IPS-20b (cell line): Measurements from ENCODE around the gene PLXND1.

Experiments
- H3K27ac ChIP-seq: one replicate; pipeline ENCODE4 v1.5.1; 2013; ENCODE audit warnings: low read length
- H3K27me3 ChIP-seq: 2 replicates; pipeline ENCODE4 v1.6.1; 2013; ENCODE audit warnings: mild to moderate bottlenecking, low read length, inconsistent platforms; ENCODE audit not compliant: insufficient read depth
- H3K36me3 ChIP-seq: 2 replicates; pipeline ENCODE4 v1.6.1; 2013; ENCODE audit warnings: low read depth, mild to moderate bottlenecking, inconsistent platforms, low read length, moderate library complexity; ENCODE audit not compliant: insufficient read depth
- H3K4me1 ChIP-seq: 2 replicates; pipeline ENCODE4 v1.6.1; 2013; ENCODE audit warnings: mild to moderate bottlenecking, control low read depth, inconsistent platforms, low read length, moderate library complexity; ENCODE audit not compliant: insufficient read depth
- H3K4me3 ChIP-seq: 2 replicates; pipeline ENCODE4 v1.5.1; 2013; ENCODE audit warnings: mild to moderate bottlenecking, low read length, inconsistent platforms
- H3K9ac ChIP-seq: 2 replicates; pipeline ENCODE4 v1.6.1; 2013; ENCODE audit warnings: low read depth, mild to moderate bottlenecking, inconsistent platforms, low read length, moderate library complexity
- H3K9me3 ChIP-seq: 2 replicates; pipeline ENCODE4 v1.6.1; 2013; ENCODE audit warnings: mild to moderate bottlenecking, low read depth, low read length, inconsistent platforms; ENCODE audit not compliant: insufficient read depth

PLXND1 gene

DNA sequence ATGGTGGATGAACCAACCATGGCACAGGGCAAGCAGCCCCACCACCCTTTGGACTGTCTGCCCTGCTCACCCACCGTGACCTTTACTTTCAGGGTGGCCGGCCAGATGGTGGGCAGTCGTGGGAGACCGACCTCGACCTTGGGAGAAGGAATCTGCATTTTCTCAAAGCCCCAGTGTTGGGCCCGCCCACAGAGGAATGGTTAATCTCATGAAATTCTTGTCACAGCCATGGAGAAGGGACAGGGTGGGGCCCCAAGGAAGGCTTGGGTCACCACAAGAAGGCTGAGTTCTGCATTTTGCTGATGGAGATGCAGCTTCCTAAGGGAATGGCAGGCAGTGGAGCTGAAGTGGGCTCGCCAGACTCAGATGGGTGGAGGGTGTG lies 2.9 kb downstream of the PLXND1 start:
- Histone ChIP-seq H3K9ac (no peak overlapping the region), H3K9me3 (no peaks in the 10 kb centered on the region), H3K4me1 (peaks cover 26% of the 10 kb centered on the region), H3K27ac (no peak overlapping the region), H3K4me3 (no peak overlapping the region), H3K36me3 (no peaks in the 10 kb centered on the region), H3K27me3 (peaks cover 44% of the 10 kb centered on the region)

DNA sequence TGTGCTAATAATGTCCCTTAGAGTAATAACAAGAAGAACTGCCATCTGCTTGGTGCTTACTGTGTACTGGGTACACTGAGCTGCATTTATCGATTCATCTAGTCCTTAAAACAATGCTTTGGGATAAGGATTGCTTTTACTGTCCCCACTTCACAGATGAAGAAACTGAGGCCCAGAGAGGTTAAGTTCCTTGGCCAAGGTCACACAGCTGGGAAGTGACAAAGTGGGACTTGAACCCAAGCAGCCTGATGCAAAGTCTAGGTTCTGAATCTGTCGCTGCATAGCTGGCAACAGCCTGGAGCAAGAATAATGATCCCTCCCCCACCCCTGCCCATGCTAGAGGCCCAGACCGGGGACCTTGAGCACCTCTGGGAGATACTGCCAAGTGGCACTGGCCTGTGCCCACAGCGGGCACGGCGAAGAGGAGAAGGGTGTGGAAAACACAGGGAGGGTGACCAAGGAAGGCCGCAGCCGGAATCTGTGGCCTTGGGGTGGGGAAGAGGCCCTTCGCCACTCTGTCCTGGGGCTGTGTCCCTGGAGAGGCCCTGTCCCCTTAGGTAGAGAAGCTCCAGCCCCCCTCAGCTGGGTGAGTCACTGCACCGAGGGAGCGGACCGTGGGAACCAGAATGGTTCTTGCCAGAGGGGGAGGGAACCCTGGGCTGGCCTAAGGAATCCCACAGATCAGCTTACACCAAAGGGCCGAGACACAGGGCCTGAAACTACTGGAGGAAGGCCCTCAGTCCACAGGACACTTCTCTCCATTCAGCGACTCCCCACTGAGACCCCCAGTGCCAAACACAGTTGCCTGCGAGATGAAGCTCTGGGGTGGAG lies 3.5 kb downstream of the PLXND1 start:
- peaks cover 25% of the 10 kb centered on the region for H3K4me1 ChIP-seq
- H3K4me3 ChIP-seq: no peak overlapping the region
- no peaks in the 10 kb centered on the region for H3K9me3 ChIP-seq
- H3K27me3 ChIP-seq: peaks cover 38% of the 10 kb centered on the region
- no peaks in the 10 kb centered on the region for H3K36me3 ChIP-seq
- no peak overlapping the region for H3K9ac ChIP-seq
- H3K27ac ChIP-seq: no peak overlapping the region

DNA sequence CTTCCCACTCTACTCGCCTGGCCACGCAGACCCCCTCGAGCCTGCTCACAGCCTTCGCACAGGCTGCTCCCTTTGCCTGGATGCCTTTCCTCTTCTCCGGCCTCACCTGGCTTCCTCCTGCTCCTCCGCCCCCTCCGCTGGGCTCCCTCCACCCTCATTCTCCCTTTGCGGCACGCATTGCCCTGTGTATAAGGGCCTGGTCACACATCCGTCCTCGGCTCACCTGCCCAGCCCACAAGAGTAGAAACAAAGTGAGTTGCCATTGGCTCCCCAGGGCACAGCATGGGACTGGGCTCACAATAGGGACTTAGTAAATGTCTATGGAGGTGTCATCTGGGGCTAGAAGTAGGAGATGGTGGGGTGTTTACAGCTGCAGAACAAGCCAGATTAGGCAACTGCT lies 4.2 kb downstream of the PLXND1 start:
- Histone ChIP-seq H3K9me3 (no peaks in the 10 kb centered on the region), H3K4me1 (peaks cover 26% of the 10 kb centered on the region), H3K9ac (no peak overlapping the region), H3K27ac (no peak overlapping the region), H3K27me3 (peaks cover 32% of the 10 kb centered on the region), H3K4me3 (no peak overlapping the region), H3K36me3 (no peaks in the 10 kb centered on the region)

DNA sequence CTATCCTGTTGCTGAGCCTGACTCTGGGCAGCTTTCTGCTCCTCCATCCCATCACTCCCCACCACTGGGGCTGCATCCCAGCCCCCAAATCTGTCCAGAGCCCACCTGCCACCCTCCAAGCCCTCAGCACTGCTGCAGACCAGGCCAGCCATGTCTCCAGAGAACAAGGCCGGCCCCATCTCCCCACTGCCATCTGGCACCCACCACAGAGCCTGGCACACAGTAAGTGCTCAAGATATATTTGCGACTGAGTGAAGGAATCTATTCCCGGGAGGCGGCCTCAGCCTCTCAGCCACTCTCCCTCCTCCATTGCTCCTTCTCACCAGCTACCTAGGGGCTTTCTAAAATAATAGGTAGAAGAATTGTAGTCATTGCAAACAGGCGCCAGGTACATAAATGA lies 4.8 kb downstream of the PLXND1 start:
- Histone ChIP-seq H3K27ac (no peak overlapping the region), H3K9me3 (no peaks in the 10 kb centered on the region), H3K4me1 (peaks cover 32% of the 10 kb centered on the region), H3K4me3 (no peak overlapping the region), H3K9ac (no peak overlapping the region), H3K36me3 (no peaks in the 10 kb centered on the region), H3K27me3 (peaks cover 26% of the 10 kb centered on the region)

DNA sequence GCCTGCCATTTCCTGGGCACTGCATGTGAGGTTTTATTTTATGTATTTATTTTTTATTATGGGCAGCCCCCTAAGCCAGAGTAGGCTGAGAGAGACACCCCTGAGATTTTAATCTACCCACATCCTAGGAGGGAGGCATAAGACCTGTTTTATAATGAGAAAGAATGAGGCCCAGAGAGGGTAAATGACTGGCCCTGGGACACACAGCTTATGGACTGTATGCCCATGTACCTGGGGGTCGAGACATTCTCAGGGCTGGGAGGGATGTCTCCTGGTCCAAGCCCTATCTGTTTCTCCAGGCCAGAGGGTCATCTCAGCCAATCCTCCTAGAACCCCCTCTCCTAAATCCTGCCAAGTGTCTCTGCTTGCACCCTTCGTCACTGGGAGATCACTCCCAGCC lies 6.1 kb downstream of the PLXND1 start:
- Histone ChIP-seq H3K27me3 (peaks cover 16% of the 10 kb centered on the region), H3K4me1 (peaks cover 39% of the 10 kb centered on the region), H3K36me3 (no peaks in the 10 kb centered on the region), H3K27ac (no peak overlapping the region), H3K9me3 (no peaks in the 10 kb centered on the region), H3K4me3 (no peak overlapping the region), H3K9ac (no peak overlapping the region)

DNA sequence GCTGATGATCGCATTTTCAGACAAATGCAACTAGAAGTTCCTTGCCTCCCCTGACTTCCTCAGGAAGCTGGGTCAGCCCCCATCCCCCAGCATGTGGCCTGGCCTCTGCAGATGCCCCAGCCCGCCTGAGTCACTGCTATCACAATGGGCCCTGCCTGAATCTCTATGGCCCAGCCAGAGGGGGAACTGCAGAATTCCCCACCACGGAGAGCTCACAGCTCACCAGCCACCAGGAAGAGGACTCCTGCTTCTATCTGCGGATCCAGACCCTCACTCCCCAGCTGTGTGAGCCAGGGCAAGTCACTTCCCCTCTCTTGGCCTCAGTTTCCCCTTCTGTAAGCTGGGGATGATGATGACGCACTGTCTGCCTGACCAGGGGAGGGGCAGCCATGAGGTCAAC lies 6.9 kb downstream of the PLXND1 start:
- peak overlapping the region; percentile 34; the same call in 1 of the 2 replicates for H3K9ac ChIP-seq
- H3K9me3 ChIP-seq: no peaks in the 10 kb centered on the region
- H3K4me1 ChIP-seq: peaks cover 39% of the 10 kb centered on the region
- H3K36me3 ChIP-seq: no peaks in the 10 kb centered on the region
- H3K27ac ChIP-seq: no peak overlapping the region
- peaks cover 10% of the 10 kb centered on the region for H3K27me3 ChIP-seq
- H3K4me3 ChIP-seq: no peak overlapping the region

DNA sequence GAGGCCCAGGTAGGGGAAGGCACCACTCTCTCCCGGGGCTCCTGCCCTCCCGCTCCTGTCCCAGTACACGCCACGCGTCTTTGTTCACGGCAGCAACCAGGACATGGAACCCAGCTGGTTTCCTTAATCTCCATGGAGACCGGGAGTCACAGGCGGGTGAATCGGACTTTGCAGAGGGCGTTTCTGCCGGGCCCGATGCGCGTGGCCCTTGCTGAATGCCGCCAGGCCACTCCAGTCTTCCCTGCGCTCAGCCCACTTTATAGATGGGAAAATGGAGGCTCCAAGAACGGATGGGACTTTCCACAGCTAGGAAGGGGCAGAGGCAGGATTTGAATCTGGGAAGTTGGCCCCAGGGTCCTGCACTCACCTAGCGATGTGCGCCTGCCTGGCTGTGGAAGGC lies 7.4 kb downstream of the PLXND1 start:
- no peaks in the 10 kb centered on the region for H3K9me3 ChIP-seq
- H3K27me3 ChIP-seq: peaks cover 4% of the 10 kb centered on the region
- H3K4me1 ChIP-seq: peaks cover 44% of the 10 kb centered on the region
- H3K36me3 ChIP-seq: no peaks in the 10 kb centered on the region
- H3K4me3 ChIP-seq: no peak overlapping the region
- H3K9ac ChIP-seq: peak overlapping the region; percentile 34; the same call in 1 of the 2 replicates
- H3K27ac ChIP-seq: no peak overlapping the region

DNA sequence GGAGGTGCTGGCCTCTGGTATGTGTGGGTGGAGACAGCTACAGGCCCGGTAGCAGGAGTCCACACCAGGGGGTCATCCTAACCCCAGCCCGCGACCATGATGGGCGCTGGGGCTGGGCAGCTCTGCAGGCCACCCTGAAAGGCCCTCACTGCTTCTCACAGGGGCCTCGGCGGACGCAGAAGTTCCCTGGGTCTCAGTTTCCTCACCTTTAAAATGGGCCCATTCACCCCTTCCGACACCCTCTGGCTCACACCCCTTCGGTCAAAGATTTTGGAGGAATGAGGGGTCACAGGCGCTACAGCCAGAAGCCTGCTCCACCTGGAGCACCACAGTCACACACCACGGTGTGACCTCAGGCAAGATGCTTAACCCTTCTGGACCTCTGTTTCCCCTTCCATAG lies 8.0 kb downstream of the PLXND1 start:
- H3K27ac ChIP-seq: no peak overlapping the region
- no peaks in the 10 kb centered on the region for H3K9me3 ChIP-seq
- H3K36me3 ChIP-seq: no peaks in the 10 kb centered on the region
- peaks cover 48% of the 10 kb centered on the region for H3K4me1 ChIP-seq
- H3K4me3 ChIP-seq: no peak overlapping the region
- no peaks in the 10 kb centered on the region for H3K27me3 ChIP-seq
- H3K9ac ChIP-seq: no peak overlapping the region

DNA sequence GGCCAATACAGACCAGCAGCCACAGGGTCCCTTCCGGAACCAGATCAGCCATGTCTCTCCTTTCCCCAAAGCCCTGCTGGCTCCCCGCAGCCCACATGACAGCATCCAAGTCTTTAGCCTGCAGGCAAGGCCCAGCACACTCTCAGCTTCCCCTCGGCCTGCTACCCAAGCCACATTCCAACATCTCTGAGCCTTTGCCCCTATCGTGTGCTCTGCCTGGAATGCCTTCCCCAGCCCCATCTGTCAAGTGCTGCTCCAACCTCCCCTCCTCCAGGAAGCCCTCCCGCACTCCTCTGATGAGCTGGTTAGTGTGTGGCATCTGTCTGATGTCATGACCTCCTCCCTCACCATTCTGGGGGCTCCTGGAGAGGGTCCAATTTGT lies 8.5 kb downstream of the PLXND1 start:
- Histone ChIP-seq H3K36me3 (no peaks in the 10 kb centered on the region), H3K4me3 (no peak overlapping the region), H3K9me3 (no peaks in the 10 kb centered on the region), H3K27ac (no peak overlapping the region), H3K9ac (no peak overlapping the region), H3K4me1 (peaks cover 52% of the 10 kb centered on the region), H3K27me3 (no peaks in the 10 kb centered on the region)

DNA sequence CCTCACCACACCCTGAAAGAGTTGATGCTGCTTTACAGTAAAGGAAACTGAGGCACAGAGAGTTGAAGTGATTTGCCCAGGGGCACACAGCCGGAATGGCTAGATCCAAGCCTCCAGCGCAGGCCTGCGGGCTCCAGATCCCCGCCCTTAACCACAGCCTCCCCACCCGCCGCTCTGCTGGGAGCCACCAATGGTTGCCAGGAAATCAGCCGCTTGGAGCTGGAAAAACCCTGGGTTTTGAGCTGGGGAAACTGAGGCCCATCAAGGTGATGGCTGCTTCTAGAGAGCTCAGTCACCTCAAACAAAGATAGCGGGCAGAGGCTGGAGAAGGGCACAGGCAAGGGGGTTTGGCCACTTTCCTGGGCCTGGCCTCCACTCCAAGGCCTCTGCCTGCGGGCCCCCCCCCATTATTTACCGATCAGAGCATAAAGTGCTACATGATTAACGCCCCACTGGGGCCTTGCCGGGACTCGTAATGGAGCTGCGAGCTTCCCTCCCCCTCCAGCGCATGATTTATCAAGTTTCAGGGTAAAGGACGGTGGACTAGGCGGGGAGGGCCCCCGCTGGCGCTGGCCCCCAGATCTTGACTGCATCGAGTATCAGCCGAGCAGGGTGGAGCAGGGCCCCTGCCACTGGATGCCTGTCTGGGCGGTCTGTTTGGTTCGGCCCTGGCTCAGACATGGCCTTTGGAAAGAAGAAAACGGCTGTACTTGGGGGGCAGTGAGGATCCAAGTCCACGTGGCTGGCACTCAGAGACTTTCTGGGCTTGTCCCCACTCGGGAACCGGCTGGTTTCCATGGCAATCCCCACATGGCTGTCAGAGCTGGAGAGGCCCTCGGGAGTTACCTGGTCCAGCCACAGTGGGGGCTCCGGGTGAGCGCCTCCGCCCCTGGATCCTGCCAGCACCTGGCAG lies 9.1 kb downstream of the PLXND1 start:
- H3K27me3 ChIP-seq: no peaks in the 10 kb centered on the region
- no peaks in the 10 kb centered on the region for H3K9me3 ChIP-seq
- no peak overlapping the region for H3K9ac ChIP-seq
- peaks cover 48% of the 10 kb centered on the region for H3K4me1 ChIP-seq
- H3K4me3 ChIP-seq: no peak overlapping the region
- H3K27ac ChIP-seq: no peak overlapping the region
- no peaks in the 10 kb centered on the region for H3K36me3 ChIP-seq

DNA sequence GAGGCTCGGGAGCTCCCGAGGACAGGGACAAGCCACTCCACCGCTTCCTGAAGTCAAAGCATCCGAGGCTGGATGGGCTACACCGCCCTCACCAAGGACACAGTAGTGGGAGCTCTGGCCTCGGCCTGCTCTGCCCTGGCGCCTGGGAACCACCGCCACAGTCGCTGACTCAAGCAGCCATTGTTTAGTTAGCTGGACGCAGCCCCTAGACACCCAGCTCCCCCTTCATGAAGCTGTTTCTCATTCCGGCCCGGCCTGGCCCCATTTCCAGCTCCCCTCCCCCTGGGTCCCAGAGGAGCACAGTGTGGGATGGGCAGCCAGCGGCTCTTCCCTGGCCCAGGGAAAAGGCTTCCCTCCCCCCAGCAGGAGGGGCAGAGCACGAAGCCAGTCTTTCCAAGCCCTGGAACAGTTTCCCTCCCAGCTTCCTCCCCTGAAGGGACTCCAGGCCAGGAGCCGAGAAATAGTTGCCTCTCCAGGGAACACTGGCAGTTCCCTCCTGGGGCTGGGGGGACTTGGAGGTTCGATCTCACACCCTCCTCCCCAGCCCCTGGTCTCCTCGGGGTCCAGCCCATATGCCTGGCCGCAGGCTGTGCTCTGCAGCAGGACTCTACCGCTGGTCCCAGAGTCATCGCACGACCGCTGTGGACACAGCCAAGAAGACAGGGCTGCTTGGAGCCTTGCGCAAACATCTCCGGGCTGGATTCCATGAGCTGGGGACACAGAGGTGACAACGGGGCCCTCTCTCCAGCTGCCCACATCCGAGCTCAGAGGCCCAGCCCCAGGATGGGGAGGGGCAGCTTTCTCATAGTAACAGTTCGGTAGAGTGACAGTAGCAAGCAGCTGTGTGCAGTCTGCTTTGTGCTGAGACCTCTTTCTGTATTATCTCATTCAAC lies 10.0 kb downstream of the PLXND1 start:
- no peaks in the 10 kb centered on the region for H3K9me3 ChIP-seq
- no peaks in the 10 kb centered on the region for H3K27me3 ChIP-seq
- no peak overlapping the region for H3K4me3 ChIP-seq
- peak overlapping the region; percentile 5 for H3K27ac ChIP-seq
- H3K36me3 ChIP-seq: no peaks in the 10 kb centered on the region
- 0 out of 2 replicates have a peak overlapping the region, but pooled peaks have one; percentile 8 for H3K9ac ChIP-seq
- H3K4me1 ChIP-seq: peaks cover 51% of the 10 kb centered on the region
